NCI-H1694 (cell line): ENCODE measurements around the gene VIM.

Source experiments
- DNase-seq: peaks from one replicate; lab custom pipeline; 2025; lab: John Stamatoyannopoulos, UW

VIM gene

GRCh38 chr10:17228091-17229015 is at the start of gene VIM:
VIM (plus strand) TSS chr10:17228241; CDS start chr10:17229423, 1,182 bp downstream.
- DNase-seq, result no peak

DNA sequence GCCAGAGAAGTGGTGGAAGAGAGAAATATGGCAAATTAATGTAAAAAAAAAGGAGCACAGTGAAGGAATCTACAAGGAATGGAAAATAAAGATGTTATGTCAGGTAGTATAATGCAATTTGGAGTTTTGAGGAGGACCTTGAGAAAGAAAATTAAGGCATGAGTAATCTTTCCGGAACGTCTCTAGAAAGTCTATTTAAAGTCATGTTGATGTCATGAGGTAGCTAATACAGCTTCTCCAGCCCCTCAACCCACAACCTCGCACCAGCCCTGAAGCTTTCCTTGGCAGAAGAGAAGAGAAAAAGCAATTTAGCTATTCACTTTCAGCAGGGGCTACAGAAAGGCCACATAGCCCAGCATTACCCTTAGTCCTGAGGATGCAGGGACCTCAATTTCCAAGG is 49.0 kb upstream of the VIM start:
- no peak for DNase-seq

GRCh38 chr10:17181110-17181509 is 46.9 kb upstream of the VIM start:
- no peak for DNase-seq

DNA sequence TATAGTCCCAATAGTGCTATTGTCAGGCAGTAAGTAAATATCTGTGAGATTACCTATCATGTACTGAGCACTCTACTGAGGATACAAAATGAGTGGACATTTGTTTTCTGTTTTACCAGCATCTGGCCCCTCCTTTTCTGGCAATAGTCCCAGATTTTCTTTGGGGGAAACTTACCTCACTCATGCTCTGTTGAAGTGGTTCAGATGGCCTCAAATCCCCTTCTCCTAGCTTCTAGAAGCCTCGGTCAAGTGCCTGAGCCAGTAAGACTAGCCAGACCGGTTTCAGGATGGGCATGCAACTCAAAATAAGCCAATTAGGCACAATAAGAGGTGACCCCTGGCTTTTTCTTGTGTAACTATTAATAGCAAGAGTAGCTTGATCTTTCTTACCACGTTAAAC is 46.3 kb upstream of the VIM start:
- no peak for DNase-seq

GRCh38 chr10:17183110-17183509 is 44.9 kb upstream of the VIM start:
- no peak for DNase-seq

- no peak for DNase-seq
Measured at GRCh38 chr10:17185873-17186272, 42.2 kb upstream of the VIM start.

DNA sequence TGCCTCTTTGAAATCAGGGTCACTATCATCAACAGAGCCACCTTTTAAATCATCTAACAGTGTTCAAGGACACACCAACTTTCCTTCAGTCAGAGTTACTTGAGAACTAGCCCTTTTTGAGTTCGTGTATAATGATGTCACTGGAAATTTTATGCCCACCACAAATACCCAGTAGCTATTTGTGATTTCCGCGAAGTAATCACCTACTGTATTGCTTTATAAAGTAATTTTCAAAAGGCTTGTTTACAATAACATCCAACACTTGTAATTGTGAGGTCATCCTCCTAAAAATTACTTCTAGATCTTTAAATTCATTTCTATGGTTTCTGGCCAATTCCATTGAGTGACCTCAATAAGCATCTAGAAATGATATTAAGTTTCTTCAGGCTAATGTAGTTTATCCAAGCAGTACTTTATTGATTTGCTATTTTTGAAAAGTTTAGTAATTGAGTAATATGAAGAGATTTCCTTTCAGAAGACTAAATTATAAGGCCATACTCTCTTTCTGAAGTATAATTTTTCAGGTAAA is 39.3 kb upstream of the VIM start:
- DNase-seq, result no peak

DNA sequence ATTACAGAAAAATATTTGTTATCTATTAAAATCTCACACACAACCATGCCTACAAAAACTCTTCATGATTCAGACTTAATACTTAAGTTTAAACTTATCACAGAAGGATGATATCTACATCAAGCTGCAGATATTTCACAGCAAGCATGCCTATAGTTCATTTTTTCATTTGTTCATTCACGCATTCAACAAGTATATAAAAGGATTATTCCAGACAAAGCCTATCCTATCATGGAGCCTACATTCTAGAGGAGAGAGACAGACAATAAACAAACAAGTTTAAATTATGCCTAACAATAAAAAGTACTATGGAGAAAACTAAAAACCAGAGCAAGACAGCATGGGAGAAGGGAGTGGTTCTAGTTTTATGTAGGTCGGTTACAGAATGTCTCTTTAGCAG is 37.4 kb upstream of the VIM start:
- no peak for DNase-seq

DNA sequence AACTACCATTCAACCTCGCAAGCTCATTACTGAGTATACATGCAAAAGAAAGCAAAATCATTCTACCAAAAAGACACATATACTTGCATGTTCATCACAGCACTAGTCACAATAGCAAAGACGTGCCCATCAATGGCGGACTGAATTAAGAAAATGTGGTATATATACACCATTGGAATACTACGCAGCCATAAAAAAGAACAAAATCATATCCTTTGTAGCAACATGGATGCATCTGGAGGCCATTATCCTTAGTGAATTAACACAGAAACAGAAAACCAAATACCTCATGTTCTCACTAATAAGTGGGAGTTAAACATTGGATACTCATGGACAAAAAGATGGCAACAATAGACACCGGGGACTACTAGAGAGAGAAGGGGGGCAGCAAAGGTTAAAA is 33.0 kb upstream of the VIM start:
- DNase-seq, result no peak

DNA sequence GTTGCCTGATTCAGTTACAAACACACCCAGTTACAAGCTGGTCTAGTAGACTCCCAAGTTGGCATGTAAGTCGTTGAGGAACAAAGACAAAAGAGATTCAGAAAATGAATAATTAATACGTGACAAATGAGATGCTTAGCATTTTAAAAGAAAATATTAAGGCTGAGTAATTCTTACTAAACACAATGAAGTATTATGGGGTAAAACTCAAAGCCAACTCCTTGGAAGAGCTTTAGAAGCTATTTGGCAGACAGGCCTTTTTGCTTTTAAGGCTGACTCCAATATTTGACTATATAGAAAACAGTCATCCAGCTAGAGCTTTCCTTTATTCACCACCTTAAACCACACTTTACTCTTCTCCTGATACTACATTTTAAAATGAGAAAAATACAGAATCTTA is 32.0 kb upstream of the VIM start:
- no peak for DNase-seq

- no peak for DNase-seq
Measured at GRCh38 chr10:17196573-17196972, 31.5 kb upstream of the VIM start.

DNA sequence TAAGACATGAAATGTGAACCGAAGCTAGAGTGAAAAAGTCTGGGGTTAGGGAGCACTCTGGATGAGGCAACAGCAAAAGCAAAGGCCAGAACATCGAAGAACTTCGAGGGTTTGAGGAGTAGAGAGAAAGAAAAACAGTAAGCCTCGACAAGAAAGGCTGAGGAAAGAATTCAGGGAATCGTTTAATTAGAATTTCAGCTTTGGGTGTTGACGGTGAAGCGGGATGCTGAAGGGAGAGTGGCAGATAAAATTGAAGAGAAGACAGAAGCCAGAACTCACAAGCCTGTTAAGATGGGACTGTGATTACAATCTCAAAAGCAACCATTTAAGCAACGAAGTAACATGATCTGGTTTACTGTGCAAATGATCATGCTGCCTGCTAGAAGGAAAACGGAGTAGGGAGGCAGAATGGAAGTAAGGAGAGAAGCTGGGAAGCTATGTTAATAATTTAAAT is 28.7 kb upstream of the VIM start:
- DNase-seq, result no peak

DNA sequence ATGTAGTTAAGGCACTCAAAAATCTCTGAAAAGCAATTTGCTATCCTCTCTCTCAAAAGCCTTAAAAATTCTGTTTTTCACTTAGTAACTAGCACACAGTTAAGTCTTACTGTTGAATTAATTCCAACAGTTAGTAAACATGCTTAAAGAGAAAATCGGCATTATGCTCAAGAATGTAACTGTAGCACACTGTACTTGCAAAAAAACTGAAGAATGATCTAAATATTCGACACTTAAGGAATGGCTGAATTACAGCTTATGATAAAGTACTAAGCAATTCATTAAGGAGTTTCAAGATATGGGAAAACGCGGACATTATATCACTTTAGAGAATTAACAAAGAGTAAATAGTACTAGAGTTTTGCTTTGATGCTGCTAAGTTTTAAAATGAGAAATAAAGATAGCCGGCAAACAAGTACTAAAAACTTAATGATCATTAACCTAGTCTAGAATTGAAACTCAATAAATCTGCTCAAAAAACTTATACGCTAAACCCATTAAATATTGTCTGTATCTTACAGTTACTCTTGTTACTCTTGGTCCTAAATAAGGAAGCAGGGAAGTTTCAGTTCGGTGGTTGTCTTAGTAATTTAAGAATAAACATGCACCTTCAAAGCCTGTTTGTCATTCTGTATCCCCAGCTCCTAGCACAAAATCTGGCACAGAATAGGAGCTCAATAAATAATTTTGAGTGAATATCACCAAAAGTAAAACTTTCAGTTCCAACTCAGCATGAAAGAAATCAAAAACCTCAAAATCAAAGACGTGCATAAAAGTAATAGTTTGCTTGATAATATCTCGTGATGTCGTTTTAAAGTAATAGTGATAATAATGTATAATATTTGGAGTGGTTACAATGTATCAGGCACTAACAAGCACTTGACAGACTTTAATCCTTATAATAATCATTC is 27.8 kb upstream of the VIM start:
- DNase-seq, result no peak

DNA sequence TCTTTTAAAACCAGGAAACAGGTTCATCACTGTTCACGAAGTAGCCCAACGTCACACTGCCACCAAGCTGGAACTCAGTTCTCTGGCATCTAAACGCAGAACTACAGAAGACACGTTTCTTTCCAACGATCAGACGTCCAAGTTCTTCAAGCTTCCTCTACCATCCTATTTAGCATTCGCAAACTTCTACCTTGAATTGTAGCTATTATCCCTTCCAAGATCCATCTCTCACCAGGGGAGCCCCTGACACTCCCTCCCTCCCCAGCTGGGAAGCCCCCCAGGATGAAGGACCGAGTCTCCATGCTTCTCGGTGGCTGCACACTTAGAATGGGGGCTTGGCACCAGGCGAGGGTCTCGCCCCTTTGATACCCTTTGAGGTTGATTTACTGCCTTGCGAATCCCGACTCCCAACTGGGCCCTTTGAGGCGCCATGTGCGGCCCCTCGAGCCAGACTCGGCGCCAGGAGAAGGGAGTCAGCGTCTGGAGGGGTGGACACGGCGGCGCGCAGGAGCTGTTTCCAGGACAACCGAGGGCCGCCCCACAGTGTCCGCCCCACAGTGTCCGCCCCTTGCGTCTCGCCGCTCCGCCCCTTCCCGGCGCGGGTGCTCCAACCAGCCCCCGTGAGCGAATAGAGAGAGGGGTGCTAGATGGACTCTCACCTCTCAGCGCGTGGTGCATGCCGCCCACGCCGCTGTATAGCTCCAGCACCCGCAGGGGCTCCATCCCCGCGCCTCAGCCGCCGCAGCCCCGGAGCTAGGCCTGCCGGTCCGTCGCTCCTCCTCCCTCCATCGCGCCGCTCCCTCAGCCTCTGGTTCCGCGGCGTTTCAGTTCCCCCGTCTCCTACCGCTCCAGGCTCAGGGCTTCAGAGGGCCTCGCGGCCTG is 26.9 kb upstream of the VIM start, which contains the start of gene TRDMT1:
TSS of gene TRDMT1 (minus strand) at position 761 of the 882 bp plus-strand sequence. CDS start at position 723, 38 bp downstream.
- peak; percentile 13 for DNase-seq

DNA sequence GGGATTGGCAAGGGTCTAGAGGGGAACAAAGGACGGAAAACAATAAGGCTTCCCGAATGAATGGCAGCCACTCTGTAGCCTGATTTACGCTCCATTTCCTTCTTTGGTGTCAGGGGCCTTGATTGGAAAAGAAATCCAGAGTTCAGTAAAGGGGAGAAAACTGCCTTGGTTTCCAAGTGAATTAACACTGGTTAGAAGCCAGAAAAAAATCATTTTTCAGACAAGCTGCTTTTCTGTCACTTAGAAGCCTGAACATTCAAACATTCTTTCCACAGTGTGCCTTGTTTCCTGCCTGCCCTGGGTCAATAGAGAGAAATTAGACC is 26.3 kb upstream of the VIM start:
- DNase-seq, result no peak

DNA sequence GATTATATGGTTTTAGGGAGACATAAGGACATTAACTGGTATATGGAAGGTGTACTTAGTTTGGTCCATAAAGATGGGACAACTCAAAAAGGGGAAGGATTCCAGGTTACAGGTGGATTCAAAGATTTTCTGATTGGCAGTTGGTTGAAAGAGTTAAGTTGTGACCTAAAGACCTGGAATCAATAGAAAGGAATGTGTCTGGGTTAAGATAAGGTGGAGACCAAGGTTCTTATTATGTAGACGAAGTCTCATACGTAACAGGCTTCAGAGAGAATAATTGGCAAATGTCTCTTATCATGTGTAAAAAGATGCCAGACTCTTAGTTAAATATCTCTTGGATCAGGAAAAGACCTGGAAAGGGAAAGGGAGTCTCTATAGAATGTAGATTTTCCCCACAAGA is 25.5 kb upstream of the VIM start:
- no peak for DNase-seq

DNA sequence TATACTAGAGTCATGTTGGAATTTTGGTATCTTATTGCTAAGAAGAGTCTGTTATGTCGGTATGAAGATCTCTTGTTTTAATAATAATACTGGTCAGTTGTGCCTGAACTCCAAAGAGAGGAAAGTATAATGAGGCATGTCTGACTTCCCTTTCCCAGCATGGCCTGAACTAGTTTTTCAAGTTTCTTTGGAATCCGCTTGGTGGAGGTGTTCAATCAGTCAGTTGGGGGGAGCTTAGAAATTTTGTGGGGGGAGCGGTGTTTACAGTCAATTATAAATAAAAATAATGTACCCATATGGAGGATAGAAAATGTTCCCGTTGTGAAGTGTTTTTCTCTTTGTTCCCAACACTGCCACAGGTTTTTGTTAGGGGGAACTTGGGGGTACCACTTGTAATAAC is 25.0 kb upstream of the VIM start:
- DNase-seq, result no peak

GRCh38 chr10:17203416-17203815 is 24.6 kb upstream of the VIM start:
- no peak for DNase-seq

DNA sequence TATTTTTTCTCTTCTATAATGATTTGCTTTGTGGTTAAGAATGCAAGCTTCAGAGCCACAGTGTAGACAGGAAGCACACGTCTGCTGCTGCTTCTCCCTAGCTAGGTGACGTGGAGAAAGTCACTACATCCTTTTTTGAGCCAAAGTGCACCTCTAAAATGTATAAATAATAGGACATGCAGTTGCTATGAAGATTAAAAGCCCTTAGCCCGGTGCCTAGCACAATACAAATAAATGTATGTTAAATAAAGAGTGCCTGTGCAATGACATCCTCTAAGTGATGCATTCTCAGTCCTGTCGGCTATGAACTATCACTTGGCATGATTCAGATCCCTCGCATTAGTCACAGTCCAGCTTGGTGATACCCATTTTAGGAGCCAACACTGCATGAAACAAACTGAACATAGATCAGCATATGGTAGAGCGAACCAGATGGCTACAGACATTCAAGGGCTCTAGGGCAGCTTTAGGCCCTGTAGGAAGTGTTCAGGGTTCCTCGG is 21.8 kb upstream of the VIM start:
- DNase-seq, result no peak

DNA sequence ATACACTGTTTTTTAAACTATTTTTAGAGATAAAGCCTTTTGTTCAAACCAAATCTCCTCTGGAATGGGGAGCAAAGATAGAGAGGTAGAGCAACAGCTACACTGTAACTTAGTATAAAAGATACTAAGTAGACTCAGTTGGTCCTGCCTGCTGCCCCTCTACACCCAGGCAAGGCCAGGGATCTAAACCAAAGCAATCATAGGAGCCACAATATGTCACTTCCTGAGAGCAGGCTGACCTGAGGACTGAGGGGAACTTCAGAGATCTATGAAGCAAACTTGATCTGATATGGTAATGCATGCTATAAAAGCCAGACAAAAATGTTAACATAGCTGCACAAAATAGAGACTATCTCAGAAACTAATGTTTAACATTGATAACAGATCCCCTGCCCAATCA is 19.6 kb upstream of the VIM start:
- DNase-seq, result no peak

- DNase-seq, result no peak
Measured at GRCh38 chr10:17209302-17209701, 18.7 kb upstream of the VIM start.
